Hematopoietic multipotent progenitor cell treated with erythropoietin and hydrocortisone succinate and interleukin-3 and kit ligand, for 6 days (in vitro differentiated cells): ENCODE results near the gene EEIG2.

Experiments used
- DNase-seq: peaks from one replicate; pipeline ENCODE4 v3.0.0-alpha.2; 2015

The EEIG2 gene

DNA sequence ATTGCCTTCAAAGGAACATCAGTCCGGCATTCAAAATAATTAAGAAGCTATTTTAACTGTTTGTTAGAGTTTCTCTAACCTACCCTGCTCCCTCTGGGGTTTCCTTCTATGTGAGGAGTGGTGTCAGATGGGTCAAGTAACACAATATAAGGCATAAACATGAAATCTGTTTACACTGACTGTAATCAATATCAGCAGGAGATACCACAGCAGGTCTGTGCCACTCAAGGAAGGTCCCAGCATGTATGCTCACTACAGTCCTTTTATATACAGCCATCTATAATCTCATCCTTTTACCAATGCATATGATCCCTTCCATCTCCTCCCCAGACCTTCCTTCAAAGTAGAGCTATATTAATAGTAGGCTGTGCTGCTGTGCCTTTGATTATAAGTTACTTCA is 25.4 kb downstream of the EEIG2 start:
- DNase-seq: no peak

DNA sequence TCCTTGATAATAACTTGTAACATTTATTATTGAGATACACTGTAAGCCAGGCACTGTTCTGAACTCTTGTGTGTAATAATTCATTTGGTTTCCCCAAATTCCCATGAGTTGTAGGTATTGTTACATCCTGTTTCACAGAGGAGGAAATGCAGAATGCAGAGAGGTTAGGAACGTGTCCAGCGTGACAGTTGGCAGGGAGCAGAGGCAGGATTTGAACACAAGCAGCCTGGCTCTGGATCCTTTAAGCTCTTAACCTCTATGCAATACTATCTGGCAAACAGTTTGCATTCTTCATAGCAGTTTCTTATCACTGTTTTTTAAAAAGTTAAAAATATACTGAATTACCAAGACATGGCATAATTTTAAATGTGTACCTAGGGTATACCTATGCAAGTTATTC is 30.5 kb downstream of the EEIG2 start:
- DNase-seq: peak; percentile 13

DNA sequence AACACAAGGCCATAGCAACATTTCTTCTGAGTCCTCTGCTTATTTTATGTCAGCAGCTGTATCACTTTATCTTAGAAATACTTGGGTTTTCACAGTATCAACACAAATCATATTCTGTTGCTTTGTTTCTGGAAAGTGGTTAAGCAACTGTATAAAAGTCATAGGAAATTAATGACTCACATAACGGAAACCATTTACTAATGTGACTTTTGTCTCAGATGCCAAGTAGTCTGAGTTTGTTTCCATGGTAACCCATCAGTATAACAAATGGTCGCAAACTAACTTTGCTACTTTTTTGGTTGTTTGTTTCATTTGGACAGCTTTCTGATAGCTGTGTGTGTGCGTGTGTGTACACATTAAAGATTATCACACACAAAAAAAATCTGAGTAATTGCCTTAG is 31.1 kb downstream of the EEIG2 start:
- peak; percentile 85 for DNase-seq

DNA sequence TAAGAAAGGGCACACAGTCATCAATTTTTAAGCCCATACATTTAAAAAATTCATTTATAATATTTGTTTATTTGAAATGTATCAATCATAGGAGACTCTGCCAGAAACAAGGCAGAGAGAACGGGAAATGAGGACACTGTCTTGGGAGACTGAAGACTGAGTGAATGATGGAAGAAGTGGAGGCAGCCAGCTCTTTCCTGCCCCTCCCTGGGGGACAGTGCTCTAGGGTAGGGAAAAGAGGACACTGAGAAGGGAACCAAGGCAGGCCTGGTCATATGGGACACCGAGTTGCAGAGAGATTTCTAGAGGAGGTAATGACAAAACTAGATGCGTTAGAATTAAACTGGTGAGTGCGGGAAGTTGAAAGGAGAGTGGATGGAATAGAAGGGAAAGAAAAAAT is 31.6 kb downstream of the EEIG2 start:
- no peak for DNase-seq

DNA sequence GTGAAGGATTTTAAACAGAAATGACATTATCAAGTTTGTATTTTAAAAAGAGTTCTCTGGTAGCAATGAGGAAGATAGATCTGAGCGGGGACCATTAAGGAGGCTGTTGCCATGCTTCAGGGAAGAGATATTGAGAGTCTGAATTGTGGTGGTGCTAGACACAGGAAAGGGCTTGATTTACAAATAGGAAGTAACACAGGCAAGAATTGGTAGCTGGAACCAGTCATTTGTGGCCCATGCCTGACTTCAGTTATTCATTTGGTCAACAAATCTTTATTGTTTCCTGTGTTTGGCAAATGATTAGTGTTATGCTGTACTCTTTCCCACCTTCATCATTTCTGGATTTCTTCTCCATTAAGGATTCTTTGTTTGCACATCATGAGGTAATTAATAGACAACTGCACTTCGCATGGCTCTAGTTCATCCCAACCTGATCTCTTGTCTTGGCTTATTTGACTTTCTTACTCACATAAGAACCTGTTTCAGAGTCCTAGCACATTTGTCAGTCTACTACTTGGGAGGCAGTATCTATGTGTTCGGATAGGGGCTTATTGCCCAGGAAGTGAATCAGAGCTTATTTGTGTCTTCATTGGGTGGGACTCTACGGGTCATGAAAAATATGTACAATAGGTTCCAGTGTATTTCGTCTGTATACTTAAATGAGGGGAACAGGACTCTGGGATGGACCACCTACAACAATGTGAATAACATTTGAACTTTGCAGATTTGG is 32.3 kb downstream of the EEIG2 start:
- DNase-seq: peak; percentile 20

DNA sequence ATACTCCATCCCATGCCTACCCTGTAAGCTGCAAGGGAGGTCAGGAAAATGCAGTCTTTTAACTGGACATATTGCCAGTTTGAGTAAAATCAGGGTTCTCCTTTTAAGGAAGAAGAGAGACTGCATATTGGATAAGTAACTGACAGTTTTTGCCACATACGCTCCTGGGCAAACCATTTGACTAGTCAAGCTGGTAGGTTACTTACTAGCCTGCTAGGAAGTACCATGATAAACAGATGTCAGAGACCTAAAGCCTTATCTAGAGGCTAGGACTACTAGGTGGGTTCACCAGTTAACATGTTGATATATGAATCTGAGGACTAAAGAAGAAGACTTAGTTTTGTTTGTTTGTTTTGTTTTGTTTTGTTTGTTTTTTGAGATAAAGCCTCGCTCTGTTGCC is 33.5 kb downstream of the EEIG2 start:
- DNase-seq: peak; percentile 16

DNA sequence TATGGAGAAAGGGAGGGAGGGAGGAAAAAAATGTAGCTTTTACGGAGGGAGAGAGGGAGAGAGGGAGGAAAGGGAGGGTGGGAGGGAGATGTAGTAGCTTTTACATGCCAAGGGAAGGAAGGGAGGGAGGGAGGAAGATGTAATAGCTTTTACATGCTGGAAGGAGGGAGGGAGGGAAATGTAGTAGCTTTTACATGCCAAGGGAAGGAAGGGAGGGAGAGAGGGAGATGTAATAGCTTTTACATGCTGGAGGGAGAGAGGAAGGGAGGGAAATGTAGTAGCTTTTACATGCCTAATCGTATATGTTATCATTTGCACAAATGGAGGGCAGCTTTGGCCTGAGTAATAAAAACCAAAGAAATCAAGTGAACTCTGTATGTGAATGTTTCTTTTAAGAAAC is 35.6 kb downstream of the EEIG2 start:
- DNase-seq: no peak

DNA sequence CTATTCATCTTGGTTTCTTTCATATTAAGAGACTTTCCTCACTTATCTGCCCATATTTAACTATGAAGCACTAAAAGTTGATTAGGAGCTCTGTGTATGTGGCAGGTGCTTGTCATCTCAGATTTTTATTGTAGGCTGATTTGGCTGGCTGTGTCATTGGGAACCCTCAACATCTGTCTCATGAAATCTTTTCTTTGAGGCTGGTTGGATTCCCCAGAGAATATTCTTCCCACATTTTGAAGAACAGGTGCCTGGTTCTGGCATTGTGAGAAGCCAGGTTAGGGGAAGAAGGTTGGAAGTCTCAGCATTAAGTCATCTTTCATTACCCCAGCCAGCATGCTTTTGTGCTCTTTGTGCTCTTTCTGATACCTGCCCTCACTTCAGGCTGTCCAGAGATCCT is 37.1 kb downstream of the EEIG2 start:
- DNase-seq: no peak

DNA sequence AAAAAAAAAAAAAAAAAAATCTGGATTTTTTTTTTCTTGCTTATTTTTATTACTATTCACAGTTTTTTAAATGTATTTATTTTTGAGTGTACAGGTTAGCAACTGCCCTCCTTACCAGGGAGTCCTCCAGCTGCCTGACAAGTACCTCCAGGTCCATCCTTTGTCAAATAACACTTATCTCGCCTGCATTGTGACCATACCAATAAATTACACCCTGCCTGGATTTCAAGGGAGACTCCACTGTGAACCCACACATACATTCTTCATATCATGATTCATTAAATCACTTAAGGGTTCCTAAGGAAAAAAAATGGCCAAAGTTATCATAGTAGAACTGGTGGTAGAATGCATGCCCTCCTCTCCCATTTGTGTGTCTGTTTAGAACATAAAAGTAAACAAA is 38.4 kb downstream of the EEIG2 start:
- no peak for DNase-seq

DNA sequence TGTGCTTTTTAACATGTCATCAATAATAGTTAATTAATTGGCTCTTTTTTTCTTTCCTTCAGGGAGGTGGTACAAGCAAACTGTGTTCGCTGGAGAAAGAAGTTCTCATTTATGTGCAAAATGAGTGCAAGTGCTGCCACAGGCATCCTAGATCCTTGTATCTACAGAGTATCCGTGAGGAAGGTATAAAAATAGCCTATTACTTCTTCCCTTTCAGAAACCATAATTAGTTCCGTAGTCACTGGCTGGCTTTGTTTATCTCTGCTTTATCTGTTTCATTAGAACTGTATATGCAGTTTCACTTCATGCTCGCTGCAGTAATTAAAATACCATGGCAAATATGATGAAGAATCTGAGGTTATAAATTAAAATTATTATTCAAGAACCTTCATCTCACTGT is 40.6 kb downstream of the EEIG2 start:
- DNase-seq: no peak

DNA sequence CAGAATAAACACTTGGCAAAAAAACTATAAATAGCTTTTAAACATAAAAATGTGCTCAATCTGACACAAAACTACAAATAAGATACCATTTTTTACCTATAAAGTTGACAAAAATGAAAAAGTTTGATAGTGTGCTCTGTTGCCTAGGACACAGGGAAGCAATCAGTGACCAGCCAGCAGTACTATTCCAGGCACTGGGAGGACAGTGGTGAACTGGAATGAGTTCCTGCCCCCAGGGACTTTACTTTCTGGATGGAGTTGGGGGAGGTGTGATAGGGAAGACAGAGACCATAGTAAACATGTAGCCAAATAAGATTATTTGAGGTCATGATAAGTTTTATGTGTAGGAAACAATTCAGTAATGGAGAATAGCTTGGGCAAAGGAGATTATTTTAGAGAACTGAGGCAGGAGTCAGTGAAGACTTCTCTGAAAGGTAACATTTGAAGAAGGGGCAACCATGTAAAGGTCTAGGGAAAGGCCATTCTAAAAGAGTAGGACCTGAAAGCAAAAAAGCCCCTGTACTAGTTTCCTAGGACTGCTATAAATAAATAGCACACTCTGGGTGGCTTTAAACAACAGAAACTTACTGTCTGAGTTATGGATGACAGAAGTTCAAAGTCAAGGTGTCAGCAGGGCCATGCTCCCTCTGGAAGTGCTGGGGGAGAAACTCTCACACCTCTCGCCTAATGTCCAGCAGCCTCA is 42.0 kb downstream of the EEIG2 start:
- no peak for DNase-seq

DNA sequence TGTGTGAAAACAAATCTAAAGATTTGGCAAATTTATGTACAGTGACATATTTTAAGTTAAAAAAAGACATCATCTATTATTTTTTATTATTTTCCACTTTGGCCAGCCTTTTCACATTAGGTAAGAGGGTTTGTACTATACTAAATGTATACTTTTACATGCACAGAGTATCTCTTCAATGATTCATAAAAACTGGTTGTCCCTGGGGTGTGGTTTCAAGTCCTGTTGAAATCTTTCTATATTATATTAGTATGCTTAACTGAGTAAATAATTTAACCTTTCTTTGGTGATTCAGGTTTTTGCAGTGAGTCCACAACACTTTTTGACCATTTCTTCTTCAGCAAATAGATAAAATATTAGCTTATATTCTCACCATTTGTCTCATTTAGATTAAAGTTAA is 45.7 kb downstream of the EEIG2 start:
- DNase-seq: no peak

DNA sequence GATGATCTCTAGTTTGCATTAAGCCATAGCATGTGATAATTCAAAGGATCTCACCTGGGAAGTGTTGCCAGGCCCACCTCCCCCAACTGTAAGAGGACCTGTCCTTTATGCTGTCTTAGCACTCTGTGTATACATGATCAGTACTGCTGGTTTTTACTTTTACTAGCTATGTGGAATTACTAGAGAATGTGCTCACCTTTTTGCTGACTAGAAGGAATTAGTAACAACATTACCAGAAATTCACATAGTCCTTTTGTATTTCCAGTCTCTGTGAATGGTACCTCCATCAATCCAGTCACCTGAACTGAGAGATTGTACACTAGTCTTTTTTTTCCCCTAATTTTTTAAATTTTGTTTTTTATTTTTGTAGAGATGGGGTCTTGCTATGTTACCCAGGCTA is 46.6 kb downstream of the EEIG2 start:
- no peak for DNase-seq

DNA sequence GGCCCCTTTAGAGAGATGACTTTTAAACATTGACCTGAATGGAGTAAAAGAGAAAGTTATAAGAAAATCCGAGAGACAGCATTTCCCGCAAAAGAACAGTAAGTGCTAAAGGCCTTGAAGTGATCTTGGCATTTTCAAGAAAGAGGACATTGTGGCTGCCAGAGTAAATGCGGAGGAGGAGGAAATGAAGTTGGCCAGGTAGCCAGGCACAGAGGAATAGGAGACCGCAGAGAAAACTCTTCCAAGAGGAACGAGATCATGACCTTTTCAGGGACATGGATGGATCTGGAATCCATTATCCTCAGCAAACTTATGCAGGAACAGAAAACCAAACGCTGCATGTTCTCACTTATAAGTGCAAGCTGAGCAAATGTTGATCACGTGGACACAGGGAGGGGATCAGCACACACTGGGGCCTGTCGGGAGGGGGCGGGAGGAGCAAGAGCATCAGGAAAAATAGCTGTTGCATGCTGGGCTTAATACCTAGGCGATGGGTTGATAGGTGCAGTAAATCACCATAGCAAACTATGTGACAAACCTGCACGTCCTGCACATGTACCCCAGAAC is 49.7 kb downstream of the EEIG2 start:
- no peak for DNase-seq
